NCI-H1417 (cell line): Measurements from ENCODE around the gene CREB5.
A peak's percentile ranks its signal among the peaks of the same experiment; 100 is the strongest.

Experiments
- DNase-seq, 3 experiments: peaks; one replicate each; lab custom pipeline; 2025; lab: John Stamatoyannopoulos, UW

Gene CREB5

DNA sequence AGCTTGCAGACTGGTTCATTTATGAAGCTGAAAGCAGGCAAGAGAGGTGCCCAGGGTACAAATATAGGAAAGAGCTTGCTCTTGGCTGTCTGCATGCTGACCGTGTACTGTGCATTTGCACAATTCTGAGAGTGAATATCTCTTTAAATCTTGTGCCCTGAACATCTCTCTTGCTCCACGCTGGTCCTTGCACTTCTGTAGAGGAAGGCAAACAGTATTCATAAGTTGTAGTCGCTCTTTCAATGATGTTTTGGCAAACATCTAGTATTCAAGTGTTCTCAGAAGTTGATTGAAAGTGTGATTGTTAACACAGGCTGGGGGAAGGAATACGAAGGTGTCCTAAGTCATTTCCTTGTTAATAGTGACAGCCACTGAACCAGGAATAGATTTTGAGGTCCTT, 332.6 kb downstream of the CREB5 start:
- no peak for DNase-seq

DNA sequence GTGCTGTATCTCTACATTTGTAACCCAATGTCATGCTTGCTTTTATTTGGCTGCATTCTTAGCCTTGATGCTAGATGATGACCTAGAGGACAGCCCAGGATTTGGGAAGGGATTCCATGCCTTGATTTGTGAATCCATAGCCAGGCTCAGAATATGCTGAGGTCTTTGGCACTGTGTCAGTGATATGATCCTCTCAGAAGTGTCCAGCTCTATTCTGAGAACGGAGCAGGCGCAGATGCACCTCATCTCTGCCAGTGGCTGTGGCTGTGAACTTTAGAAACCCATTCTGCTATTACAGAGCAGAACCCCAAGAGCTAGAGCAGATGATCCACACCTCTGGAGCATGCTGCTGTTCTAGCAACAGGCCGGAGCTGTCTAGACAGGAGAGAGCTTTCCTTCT, 333.0 kb downstream of the CREB5 start:
- no peak for DNase-seq

DNA sequence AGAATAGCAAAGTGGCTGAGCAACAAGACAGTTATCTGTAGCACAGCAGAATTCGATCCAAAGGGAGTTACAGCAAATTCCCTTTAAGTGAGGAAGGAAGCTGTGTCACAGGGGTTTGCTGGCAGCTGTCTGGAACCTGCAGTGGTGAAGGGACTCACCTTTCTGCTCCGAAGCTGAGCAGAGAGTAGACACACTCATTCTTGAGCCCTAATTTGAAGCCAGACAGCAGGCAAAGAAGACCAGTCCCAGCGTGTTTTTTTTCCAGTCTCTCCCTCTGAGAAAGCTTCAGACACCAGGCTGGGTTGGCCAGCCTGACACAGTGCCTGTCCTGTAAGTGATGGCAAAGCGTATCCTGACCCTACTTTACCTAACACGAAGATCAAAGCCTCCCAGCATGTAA, 335.1 kb downstream of the CREB5 start:
- peak in 1 of 3 experiments; percentile 32 for DNase-seq

DNA sequence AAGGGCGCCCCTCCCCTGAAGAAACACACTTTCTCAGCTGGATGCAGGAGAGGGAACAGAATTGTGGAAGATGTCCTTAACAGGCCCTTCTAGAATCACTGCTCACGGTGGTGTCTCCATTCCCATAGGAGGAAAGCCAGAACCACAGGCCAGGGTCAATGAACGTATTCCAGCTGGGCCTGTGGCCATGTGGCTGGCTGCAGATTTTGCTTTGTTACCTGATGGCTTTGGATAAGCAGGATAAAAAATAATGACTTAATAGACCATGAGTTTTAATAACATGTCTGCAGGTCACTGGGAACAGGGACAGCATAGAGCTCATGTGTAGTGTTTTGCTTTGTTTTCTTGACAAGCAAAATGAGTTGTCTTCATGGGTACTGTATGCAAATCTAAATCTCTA, 335.5 kb downstream of the CREB5 start:
- DNase-seq: no peak

DNA sequence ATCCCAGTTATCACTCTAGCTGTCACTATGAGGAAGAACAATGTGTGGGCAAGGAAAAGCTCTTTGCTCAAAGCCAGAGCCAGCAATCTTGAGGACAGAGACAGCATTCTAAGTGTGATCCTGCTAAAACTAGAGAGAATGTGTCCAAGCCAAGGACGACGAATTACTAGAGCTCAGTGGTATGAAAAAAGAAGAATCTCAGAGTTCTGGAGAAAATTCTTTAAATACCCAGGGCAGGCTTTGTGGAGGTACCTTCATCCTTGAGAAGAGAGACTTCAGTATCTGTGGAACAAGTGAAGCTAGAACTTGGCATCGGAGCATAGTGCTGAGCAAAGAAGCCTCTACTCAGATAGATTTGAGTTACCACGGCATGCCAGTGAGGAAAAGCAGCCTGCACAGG, 336.0 kb downstream of the CREB5 start:
- DNase-seq: no peak

DNA sequence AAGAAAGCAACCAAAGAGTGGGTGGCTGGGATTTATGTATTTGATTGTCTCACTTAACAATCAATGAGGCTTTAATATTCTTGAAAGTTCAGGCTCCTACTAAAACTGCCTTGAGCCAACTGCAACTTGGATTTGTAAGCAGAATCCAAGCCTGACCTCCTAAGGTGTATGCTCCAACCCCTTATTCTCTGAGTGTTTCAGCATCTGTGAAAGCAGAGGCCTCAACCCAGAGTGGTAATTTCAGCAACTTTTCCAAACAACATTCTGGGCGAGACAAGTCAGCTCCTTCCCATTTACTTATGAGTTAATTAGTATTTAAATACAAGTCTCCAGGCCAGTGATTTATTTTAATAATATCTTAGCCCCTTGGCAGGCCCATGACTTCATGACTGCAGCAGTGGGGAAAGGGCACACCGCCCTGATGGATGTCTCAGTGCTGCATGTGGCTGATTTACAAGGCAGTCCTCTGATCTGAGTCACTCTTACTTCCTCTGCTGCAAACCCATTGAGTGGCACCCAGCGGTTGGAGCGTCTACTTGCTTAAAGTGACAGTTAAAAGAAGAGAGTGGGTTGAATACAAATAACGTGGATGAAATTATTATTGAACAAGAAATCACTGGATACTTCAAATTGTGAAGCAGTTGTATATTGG, 336.7 kb downstream of the CREB5 start:
- DNase-seq: no peak

DNA sequence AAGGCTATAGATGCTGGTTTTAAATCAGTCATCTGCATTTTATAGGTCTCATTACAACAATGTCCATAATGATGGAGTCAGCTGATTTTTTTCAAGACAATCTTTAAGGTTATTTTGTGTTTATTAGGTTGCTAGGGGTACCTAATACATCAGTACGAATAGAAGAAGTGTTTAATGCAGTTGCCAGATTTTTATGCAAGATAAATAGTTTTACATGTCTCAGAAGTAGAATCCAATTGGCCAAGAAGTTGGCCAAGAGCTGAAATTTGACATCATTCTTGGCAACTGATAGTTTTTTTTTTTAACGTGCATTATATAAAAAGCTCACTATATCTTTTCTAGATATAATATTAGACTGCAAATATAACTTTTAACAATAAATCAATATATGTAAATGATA, 337.3 kb downstream of the CREB5 start:
- DNase-seq: no peak

DNA sequence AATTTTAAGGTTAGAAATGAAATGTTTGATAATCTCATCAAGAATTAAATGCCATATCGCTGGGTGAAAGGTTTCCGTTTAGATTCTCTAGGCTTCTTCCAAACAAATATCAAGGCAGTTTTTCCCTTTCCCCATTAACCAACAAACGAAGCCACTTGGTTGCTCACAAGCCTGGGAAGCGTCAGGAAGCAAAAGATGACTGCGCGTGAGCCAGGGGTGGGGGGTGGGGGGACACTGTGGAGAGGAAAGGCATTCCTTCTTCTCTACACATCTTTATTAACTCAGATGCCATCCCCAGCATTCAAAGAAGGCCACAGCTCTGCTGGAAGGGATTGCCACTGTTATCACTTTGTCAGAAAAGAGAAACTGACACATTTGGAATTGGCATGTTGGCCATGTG, 338.7 kb downstream of the CREB5 start:
- no peak for DNase-seq

DNA sequence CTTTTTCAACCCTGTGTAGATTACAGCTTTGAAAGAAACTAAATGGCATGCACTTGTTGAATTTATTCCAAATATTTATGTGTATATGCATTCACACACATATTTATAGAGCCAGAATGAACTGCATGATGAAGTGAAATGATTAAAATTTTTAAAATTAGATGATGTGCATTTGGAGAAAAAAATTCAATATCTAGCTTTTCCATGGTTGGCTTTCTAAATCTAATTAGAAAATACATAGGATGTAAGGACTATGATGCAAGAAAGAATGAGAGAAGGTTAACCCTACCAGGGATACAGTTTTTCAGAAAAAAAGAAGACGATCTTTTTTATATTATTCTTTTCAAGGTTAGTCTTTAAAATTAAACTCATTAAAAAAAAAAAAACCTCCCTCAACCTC, 341.3 kb downstream of the CREB5 start:
- no peak for DNase-seq

DNA sequence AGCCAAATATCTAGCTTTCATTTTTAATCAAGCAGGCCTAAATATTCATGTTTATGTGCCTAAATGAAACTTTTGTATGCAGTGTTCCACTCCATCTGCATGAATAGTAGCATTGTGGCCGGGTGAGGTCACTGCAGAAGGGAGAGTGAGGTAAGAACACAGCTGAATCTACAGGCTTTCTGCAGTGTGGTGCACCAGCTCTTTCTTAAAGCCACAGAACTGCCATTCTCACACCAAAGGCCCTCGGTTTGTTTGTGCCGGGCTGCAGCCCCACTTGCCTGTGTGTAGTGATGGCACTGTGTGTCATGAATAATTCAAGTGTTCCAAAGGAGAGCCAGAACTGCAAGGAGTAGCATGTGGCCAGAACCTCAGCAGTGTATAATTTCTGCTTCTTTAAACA, 341.7 kb downstream of the CREB5 start:
- no peak for DNase-seq

DNA sequence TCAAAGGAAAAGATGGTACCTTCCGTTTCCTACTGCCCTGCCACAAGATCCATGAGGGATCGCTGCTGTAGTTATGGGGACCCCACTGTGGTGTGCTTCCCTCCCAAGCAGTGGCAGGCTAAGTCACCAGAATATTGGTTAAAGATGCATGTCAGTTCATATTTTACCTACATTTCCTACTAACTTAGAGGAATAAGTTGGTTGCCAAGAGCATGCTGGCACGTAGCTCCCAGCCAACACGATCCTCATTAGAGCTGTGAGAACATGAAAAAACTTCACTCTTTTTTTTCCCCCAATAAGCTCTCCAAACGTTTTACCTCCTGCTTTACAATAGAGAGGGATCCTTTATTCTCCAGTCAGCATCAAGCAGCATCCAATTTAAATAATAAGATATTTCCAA, 342.1 kb downstream of the CREB5 start:
- no peak for DNase-seq

DNA sequence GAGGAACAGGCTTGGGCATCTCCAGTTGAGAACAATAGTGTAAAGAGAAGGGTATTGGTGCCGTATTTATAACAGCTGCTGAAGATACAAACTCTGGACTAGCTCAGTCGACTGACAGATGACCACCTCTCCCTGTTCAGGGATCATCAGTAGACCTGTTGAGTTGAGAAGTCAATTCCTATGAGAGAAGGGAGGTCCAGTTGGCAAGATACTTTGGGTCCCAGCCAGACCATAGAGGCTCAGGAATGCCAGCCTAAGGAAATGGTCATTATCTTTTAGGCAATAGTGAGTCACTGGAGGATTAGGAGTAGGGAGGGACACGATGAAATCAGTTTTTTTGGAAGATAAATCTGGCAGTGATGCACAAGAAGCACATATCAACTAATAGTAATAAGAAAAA, 342.9 kb downstream of the CREB5 start:
- no peak for DNase-seq

DNA sequence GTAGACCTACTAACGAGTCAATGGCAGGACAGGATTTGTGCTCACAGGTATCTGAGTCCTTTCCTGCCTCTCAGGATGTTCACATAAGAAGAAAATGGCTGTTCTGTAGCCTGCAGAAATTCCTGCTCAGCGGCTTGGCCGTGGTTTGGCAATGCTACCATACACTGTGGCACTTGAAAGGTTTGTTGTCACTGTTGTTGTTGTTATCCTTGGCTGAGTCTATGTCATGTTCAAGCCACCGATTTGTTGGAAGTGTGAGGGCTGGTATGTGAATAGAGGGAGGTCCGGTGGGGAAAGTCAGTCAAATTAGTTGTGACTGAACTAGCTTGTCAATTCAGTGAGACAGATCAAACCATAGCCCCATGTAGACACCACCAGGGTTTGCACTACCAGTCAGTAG, 345.9 kb downstream of the CREB5 start:
- DNase-seq: no peak

DNA sequence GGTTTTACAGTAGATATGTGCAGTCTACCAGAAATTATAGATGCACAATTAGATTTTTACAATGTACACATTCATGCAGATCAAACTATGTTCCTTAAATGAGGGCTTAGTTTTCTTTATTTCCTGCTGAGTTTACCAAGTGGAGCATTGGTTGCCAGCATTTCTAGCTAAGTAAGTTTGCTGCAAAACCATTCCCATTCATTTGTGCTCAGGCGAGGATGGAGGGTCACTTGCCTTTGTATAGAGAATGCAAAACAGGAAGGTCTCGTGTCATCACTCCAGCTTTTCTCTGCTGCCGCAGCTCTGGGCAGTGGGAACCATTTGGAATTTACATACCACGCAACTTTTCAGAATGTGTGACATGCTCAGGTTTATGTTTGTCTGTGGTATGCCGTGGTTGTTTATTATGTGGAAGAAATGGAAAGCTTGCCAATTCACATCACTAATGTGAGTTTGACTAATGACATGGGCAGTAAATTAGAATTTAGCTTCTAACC, 347.2 kb downstream of the CREB5 start:
- DNase-seq: peak in 1 of 3 experiments; percentile 46

DNA sequence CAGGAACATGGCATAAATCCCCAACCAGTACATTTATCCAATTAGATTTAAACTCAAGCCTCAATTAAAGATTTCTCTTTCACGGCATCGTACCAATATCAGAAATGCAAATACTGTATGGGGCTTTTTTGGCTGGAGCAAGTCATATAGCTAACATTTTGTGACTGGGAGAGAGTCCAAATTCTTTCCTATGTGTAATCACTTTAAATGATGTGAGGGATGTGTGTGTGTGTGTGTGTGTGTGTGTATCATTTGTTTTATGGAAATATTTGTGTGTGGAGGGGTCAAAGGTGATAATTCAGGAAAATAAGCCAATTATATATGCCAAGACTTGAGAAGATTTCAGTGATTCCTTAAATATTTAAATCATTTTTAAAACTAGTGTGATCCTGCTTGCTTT, 349.2 kb downstream of the CREB5 start:
- no peak for DNase-seq

DNA sequence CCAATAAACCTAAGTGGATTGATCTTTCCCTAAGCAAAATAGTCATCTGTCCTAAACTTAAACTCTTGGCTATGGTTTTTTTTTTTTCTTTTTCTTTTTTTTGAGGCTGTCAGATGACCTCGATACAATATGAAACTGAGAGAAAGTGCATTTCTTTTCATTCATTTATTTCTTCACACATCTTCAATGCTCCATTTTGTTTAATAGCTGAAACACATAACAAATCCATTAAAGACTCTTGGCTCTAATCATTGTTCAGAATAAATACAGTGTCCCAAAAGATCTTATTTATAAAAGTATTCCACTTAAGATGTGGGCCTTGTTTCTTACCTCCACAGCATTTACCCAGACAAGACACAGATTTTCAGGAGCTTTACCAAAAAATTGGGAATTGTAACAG, 350.3 kb downstream of the CREB5 start:
- DNase-seq: no peak

DNA sequence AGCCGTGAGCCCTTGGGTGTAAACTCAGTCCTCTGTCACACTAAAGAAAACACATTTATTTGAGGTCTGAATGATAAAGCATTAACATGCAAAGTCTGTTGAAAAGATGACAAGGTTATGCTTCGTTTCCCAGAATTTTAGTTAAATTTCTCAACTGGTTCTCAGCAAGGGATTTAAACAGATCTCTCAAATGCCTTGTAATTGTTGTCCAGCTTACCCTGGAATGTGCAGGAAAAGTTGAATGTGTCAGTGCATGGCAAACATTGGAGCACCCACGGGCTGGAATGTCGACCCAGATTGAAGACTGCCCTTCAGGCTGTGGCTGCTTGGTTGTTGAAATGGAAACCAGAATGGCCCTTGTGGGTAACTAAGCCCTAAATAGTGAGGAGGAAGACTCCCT, 354.0 kb downstream of the CREB5 start:
- no peak for DNase-seq

DNA sequence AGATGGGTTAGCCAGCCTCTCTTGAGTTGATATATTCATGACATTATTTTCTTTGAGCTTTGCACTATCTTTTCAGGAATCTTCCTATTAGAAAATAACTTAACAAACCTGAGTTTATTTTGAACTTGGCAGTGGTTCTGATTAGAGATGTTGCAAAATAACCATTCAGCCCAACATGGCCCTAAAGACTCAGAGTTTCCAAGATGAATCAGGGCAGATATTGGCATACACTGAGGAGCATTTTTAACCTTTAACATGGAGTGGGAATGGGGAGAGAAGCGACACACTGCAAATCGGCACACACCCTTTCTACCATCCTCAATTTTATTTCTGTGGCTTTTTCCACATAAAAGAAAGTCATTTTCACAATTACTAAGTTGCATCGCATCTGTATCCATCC, 355.0 kb downstream of the CREB5 start:
- DNase-seq: no peak

DNA sequence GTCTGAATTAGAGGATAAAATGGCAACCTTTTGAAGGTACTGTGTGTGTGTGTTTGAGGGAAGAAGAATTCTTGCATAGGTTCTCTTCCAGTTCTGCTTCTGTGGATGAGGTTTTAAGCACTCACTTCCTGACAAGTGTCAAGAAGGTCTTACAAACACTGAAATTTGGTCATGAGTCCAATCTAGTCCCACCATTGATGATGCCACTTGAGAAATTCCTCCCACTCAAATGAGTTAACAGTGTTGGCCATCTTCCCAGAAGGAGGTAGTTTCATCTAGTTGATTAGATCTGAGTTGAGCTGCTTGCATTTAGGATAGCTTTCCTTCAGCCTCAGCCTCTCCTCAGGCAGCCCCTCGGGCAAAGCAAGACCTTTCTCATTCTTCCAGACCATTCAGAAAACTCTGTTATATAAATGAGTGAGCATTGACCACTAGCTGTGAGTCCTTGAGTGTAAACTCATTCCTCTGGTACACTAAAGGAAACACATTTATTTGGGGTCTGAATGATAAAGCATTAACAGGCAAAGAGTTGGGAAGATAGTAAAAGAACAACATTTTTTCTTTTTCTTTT, 356.3 kb downstream of the CREB5 start:
- no peak for DNase-seq

DNA sequence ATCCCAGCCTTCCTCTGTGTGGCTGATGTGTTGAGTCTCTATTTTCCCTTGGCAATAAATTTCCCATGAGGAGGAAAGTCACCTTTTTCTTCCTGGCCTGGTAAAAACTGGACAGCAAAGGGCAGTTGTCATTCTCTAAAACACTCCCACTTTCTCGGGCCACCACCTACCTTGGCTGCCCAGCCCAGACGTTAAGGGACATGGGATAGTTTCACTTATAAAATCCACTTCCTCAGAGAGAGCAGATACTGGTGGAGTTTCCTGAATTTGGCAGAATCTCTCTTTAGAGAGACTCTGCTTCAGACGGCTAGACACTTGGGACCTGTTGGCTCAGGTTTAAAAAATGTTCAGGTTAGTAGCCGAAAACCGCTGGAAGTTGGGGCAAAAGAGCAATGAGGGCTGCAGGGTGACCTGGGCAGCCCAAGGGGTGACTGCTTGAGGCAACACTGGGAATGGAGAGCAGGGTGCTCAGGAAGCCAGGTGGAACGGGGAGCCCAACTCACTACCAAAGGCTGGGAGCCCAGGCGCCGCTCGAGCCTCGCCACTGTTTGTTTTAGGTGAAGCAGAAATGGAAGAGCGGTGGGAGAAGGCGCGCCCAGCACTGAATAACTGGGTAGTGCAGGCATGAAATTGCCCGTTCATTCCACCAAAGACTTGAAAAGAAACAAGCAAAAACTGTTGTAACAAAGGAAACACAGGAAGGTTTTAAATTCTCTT, 359.7 kb downstream of the CREB5 start:
- DNase-seq: no peak

DNA sequence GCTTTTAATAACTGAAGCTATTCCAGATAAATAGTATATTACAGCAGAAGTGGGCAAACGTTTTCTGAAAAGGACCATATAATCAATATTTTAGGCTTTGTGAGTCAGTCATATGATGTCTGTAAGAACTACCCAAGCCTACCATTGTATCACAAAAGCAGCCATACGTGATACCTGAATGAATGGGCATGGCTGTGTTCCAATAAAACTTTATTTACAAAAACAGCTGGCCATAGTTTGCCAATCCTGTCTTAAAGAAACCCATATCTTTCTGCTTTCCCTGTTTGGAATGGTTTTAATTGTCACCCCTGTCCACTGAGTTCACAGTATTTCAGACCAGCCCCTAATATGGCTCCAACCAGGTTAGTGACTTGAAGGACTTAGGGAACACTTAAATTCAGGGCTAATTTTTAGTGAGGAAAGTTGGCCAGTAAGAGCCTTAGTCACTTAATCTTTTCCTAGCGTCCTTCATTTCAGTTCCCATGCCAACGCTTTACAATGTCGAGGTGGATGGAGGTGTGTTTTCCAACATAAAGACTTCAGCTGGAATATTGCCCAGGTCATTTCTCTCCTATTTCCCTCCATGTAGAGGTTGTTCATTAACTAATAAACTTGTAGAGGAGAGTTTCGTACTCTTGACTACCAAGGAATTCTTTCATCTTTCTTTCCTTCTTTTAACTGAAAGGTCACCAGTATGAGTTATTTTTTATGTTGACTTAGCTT, 361.3 kb downstream of the CREB5 start:
- peak in 2 of 3 experiments; percentile 30 to 73 for DNase-seq

DNA sequence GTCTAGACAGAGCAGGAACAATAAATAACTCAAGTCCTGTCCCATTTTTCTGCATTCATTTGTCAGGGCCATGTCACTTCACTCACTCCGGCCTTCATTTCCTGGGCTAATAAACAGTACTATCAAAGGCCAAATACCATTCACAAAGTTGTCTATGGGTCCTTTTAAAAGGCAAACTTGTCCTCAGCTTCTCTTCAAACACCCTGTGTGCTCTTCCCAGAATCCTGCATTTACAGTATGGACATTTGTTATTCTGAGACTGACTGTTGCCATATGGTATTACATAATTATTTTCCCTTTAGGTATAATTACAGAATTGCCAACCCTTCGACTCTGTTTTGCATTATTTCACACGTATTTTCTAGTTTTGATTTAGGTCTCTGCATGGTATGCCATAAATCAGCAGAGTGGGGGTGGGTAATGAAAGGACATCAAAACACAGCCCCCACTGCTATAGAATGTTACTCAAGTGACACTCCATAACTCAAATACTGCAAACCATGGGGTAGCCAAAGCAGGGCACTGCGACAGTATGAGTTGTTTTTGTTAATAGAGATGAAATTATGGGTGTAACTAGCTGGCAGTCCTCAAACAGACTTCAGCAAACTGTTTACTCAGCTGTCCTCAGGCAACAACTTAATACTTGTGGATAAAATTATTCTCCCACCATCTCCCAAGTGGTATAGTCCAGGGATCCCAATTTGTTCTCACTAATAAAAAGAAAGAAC, 362.1 kb downstream of the CREB5 start:
- DNase-seq: peak in 2 of 3 experiments; percentile 92 to 100
